Activated naive CD8-positive, alpha-beta T cell treated with anti-CD3 and anti-CD28 coated beads, Interleukin-2, amount 50 U/mL, for 16 hours (primary cell): ENCODE measurements around the gene CDKN2AIPNL.
A peak's percentile ranks its signal among the peaks of the same experiment; 100 is the strongest.

Experiments
- DNase-seq: peaks from one replicate; pipeline ENCODE4 v3.0.0-alpha.2; 2020; ENCODE audit warnings: low read depth, low spot score

The CDKN2AIPNL gene, protein sequence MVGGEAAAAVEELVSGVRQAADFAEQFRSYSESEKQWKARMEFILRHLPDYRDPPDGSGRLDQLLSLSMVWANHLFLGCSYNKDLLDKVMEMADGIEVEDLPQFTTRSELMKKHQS

GRCh38 chr5:134411546-134412266 lies at the start of gene CDKN2AIPNL:
Gene CDKN2AIPNL, minus strand, starts transcription at chr5:134411881. Its CDS starts 27 bp downstream, at chr5:134411854.
- peak; percentile 80 for DNase-seq

GRCh38 chr5:134460551-134460950 lies 48.9 kb upstream of the CDKN2AIPNL start:
- DNase-seq = no peak

DNA sequence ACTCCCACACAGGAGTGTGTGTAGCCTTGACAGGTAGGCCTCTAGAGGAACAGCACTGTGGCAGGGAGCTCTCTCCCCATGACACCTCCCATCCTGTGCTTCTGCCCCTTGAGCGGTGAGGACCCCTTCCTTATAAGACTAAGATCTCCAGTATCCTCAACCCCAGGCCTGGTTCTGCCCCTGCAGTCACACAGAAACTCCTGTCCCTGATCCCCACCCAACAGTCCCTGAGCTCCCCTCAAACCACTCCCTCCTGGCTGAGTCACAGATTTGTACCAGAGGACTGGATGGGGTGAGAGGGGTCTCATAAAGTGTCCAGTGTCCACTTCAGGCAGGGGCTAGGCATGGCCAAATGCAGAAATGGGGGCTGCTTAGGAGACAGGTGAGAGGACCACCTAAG lies 47.8 kb upstream of the CDKN2AIPNL start:
- DNase-seq = no peak

DNA sequence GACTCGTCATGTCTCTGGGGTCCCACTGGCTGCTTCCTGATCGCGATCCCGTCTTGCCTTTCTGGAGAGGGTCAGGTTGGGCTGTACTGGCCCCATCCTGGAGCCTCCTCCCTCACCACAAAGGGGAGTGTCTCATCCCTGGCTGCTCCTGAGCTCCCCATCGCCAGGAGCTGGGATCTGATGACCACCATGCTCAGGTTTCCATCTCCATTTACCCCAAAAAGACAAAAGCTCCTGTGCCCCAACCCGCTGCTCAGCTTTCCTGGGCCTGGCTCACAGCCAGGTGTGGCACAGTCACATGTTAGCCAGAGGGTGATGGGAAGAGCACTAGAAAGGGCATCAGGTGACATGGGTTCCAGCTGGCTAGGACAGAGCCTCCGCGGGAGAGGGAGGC lies 47.3 kb upstream of the CDKN2AIPNL start:
- no peak for DNase-seq

- no peak for DNase-seq
Observed at GRCh38 chr5:134458234-134459009, 46.7 kb upstream of the CDKN2AIPNL start.

DNA sequence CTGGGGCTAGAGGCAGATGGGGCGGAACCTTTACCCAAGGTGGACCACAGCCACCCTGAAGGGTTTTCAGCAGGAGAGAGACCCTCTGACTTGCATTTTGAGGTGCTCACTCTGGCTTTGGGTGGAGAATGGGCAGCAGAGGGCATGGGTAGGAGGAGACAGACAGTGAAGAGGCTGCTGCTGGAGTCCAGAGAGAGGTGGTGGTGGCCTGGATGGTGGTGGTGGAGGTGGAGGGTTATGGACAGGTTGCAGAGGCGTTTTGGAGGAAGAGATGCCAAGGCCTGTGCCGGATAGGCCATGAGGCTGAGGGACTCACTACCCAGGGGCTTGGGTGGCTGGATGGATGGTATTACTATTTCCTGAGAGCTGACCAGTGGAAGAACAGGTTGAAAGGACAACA lies 46.1 kb upstream of the CDKN2AIPNL start:
- DNase-seq = no peak

GRCh38 chr5:134456825-134457224 lies 45.1 kb upstream of the CDKN2AIPNL start:
- DNase-seq = no peak

DNA sequence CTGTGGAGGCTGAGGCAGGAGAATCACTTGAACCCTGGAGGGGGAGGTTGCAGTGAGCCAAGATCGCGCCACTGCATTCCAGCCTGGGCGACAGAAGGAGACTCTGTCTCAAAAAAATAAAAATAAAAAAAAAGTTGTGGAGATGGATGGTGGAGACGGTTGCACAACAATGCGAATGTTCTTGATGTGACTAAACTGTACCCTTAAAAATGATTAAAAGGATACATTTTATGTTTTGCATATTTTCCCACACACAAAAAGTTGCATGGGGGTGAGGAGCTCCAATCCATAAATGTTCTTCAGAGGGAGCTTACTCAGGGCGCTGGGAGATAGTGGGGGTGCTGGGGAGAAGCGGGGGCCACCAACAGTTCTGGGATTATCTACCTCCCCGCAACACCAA lies 43.8 kb upstream of the CDKN2AIPNL start:
- no peak for DNase-seq

- DNase-seq = no peak
Observed at GRCh38 chr5:134453016-134453415, 41.3 kb upstream of the CDKN2AIPNL start.

GRCh38 chr5:134451936-134452505 lies 40.3 kb upstream of the CDKN2AIPNL start:
- no peak for DNase-seq

DNA sequence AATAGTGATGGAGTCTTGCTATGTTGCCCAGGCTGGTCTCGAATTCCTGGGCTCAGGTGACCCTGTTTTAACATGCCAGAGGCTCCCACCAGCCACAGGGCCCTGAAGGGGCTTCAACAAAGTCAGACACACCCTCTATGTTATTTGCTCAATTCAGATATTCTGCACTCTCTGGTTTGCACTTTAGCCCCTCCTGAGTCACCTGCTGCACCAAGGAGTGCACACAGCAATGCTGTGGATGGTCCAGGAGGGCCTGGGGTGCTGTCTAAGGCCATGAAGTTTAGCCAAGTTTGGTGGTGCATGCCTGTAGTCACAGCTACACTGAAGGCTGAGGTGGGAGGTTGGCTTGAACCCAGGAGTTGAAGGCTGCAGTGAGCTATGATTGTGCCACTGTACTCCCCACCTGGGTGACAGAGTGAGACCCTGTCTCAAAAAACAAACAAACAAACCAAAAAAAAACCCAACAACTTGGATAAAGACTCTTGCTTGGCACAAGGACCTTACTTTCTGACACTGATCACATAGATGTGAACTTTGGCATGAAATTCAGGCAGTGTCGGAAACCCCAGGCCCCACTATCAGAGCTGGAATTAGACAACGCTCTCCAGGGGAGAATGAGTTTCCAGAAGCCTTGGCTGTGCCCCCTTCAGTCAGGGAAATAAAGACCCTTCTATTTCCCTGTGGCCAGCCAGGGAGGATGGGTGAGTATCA lies 39.7 kb upstream of the CDKN2AIPNL start:
- DNase-seq = no peak

- DNase-seq = no peak
Observed at GRCh38 chr5:134450374-134450773, 38.7 kb upstream of the CDKN2AIPNL start.

- DNase-seq = no peak
Observed at GRCh38 chr5:134449167-134449566, 37.5 kb upstream of the CDKN2AIPNL start.

- DNase-seq = no peak
Observed at GRCh38 chr5:134447815-134448520, 36.3 kb upstream of the CDKN2AIPNL start.

GRCh38 chr5:134446938-134447337 lies 35.3 kb upstream of the CDKN2AIPNL start:
- no peak for DNase-seq

DNA sequence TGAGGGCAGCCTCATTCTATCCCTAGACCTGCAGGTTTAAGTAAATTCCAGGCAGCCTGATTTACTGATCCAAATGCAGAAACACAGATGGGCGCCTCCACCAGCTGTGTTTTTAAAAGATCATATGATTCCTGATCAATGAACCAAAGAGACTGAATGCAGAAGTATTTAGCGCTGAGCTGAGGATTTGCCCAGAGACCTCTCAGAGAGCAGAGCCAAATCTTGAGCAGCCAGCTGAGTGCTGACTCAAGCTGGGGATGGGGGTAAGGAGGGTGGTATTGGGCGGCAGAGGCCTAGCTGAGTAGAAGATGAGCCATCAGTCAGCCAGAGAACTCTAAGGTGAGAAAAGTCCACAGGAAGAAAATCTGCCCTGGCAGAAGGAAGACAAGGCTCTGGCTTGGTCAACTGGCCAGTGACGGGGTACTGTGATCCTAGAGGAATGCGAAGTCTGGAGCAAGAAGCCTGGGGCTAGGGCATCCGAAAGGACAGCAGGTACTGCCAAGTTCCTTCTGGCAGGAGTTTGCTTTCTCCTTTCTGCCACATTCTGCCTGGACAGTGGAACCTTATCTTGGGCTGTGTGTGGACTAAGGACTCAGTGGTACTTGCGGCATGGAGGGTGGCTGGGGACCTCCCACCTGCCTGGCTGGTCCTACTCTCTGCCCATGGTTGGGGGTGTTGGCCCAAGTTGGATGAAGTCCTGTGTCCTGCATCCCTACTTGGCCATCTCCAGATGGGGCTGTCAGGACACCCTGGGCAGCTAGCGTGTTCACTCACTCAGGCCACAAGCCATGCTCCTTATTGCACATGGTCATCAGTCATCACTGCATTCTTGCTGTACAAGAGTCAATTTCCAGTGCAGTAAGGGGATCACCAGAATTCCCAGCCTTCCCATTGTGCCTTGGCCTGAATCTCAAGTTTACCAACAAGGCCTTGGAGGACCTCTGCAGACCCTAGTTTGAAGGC lies 34.5 kb upstream of the CDKN2AIPNL start:
- DNase-seq = no peak

- no peak for DNase-seq
Observed at GRCh38 chr5:134444941-134445471, 33.3 kb upstream of the CDKN2AIPNL start.

- DNase-seq = no peak
Observed at GRCh38 chr5:134440201-134440755, 28.6 kb upstream of the CDKN2AIPNL start.

GRCh38 chr5:134439210-134439654 lies 27.6 kb upstream of the CDKN2AIPNL start:
- no peak for DNase-seq
